CD4-positive, alpha-beta T cell treated with Interleukin-6 for 4 hours (primary cell): ENCODE data around the gene GAS6.

Experiments used
- DNase-seq: peaks from one replicate; pipeline ENCODE4 v3.0.0-alpha.2; 2020; ENCODE audit warnings: mixed read lengths

Gene GAS6

GRCh38 chr13:113817860-113818691 is 45.8 kb downstream of the GAS6 start:
- no peak for DNase-seq

GRCh38 chr13:113816946-113817859 is 46.7 kb downstream of the GAS6 start:
- DNase-seq, result peak; percentile 92

- no peak for DNase-seq
Measured at GRCh38 chr13:113816254-113816929, 47.5 kb downstream of the GAS6 start.

- DNase-seq, result peak; percentile 16
Measured at GRCh38 chr13:113815151-113816058, 48.5 kb downstream of the GAS6 start.

- DNase-seq, result no peak
Measured at GRCh38 chr13:113814435-113814821, 49.4 kb downstream of the GAS6 start.

GRCh38 chr13:113813749-113814434 is 50.0 kb downstream of the GAS6 start:
- DNase-seq, result no peak

GRCh38 chr13:113813070-113813748 is 50.7 kb downstream of the GAS6 start:
- DNase-seq, result no peak

- DNase-seq, result no peak
Measured at GRCh38 chr13:113812178-113813040, 51.5 kb downstream of the GAS6 start.

GRCh38 chr13:113811081-113811928 is 52.6 kb downstream of the GAS6 start:
- DNase-seq, result no peak

- no peak for DNase-seq
Measured at GRCh38 chr13:113810640-113811039, 53.2 kb downstream of the GAS6 start.

- no peak for DNase-seq
Measured at GRCh38 chr13:113809934-113810333, 53.9 kb downstream of the GAS6 start.

GRCh38 chr13:113808058-113808834 is 55.6 kb downstream of the GAS6 start:
- no peak for DNase-seq

- no peak for DNase-seq
Measured at GRCh38 chr13:113806526-113806925, 57.4 kb downstream of the GAS6 start.

- no peak for DNase-seq
Measured at GRCh38 chr13:113806104-113806471, 57.8 kb downstream of the GAS6 start.

- DNase-seq, result no peak
Measured at GRCh38 chr13:113805431-113806103, 58.3 kb downstream of the GAS6 start.

- DNase-seq, result no peak
Measured at GRCh38 chr13:113804703-113805430, 59.0 kb downstream of the GAS6 start.
